IMR-90 (cell line): ENCODE results near the gene ZNF385B. TPM values are rescaled to one million over a fixed set of nuclear protein-coding genes. Genes with fewer than 3 reads are reported as not detected.
"Not testable (repeated sequence)": the region's sequence is repeated elsewhere in the genome, so short reads cannot be mapped to it uniquely, and the experiment has no call there.

ENCODE experiments used
- ATAC-seq: fragments of 200-7000 bp; cut with Tn5 transposase; 2 replicates; pipeline ENCODE4 v1.9.1; 2020; ENCODE audit warnings: low read depth, mild to moderate bottlenecking, moderate library complexity
- BruUV-seq: library from RNA; stranded (reverse); fragments of 400-500 nt; replicated peaks from 2 replicates; lab custom pipeline; 2021; lab: Mats Ljungman, UMichigan
- CTCF ChIA-PET: fragments of 300-600 bp; formaldehyde crosslinking; extraction: SDS; loops from one replicate; lab custom pipeline; 2021; ENCODE audit warnings: antibody characterized with exemption; lab: Yijun Ruan, JAX
- POLR2A ChIA-PET: fragments of 300-600 bp; sonication (Branson Sonifier 250); formaldehyde crosslinking; loops from one replicate; lab custom pipeline; 2022; ENCODE audit warnings: antibody characterized with exemption; ENCODE audit not compliant: unreplicated experiment; lab: Charles Lee
- DNase-seq: peaks from one replicate; pipeline ENCODE4 v3.0.0; 2013
- H2AFZ ChIP-seq: replicated peaks from 2 replicates; pipeline ENCODE3; 2013; ENCODE audit warnings: low read length, mild to moderate bottlenecking; ENCODE audit not compliant: poor library complexity
- H2AK5ac ChIP-seq: 2 replicates; pipeline ENCODE4 v1.6.1; 2013; ENCODE audit warnings: low read depth, low read length, inconsistent platforms
- H2AK9ac ChIP-seq: replicated peaks from 2 replicates; pipeline ENCODE3; 2013; ENCODE audit warnings: mild to moderate bottlenecking, low read depth, low read length, moderate library complexity; ENCODE audit not compliant: poor library complexity
- H2BK120ac ChIP-seq: 2 replicates; pipeline ENCODE4 v1.6.1; 2013; ENCODE audit warnings: low read depth, low read length, inconsistent platforms
- H2BK15ac ChIP-seq: 3 replicates; pipeline ENCODE4 v1.6.1; 2013; ENCODE audit warnings: low read depth, low read length, inconsistent platforms
- H2BK20ac ChIP-seq: 2 replicates; pipeline ENCODE4 v1.6.1; 2013; ENCODE audit warnings: low read depth, mild to moderate bottlenecking, inconsistent platforms, low read length, moderate library complexity
- H2BK5ac ChIP-seq: 2 replicates; pipeline ENCODE4 v1.6.1; 2013; ENCODE audit warnings: mild to moderate bottlenecking, low read depth, low read length, inconsistent platforms; ENCODE audit not compliant: poor library complexity, severe bottlenecking
- H3K14ac ChIP-seq: replicated peaks from 2 replicates; pipeline ENCODE4 v1.6.1; 2013; ENCODE audit warnings: low read depth, low read length, inconsistent platforms
- H3K18ac ChIP-seq: 2 replicates; pipeline ENCODE4 v1.6.1; 2013; ENCODE audit warnings: low read depth, low read length, control low read depth
- H3K23ac ChIP-seq: 2 replicates; pipeline ENCODE4 v1.6.1; 2013; ENCODE audit warnings: low read depth, low read length, inconsistent platforms
- H3K27ac ChIP-seq: 2 replicates; pipeline ENCODE4 v1.5.1; 2013; ENCODE audit warnings: mild to moderate bottlenecking, control low read depth, low read length; ENCODE audit not compliant: insufficient read depth
- H3K27me3 ChIP-seq: 2 replicates; pipeline ENCODE4 v1.6.1; 2013; ENCODE audit warnings: low read length; ENCODE audit not compliant: control insufficient read depth, insufficient read depth
- H3K36me3 ChIP-seq: 2 replicates; pipeline ENCODE4 v1.6.1; 2013; ENCODE audit warnings: low read length, mixed read lengths; ENCODE audit not compliant: control insufficient read depth, insufficient read depth
- H3K4ac ChIP-seq: 2 replicates; pipeline ENCODE4 v1.6.1; 2013; ENCODE audit warnings: low read depth, low read length, inconsistent platforms
- H3K4me1 ChIP-seq: 2 replicates; pipeline ENCODE4 v1.6.1; 2013; ENCODE audit warnings: low read length, mixed read lengths; ENCODE audit not compliant: control insufficient read depth, insufficient read depth
- H3K4me2 ChIP-seq: 2 replicates; pipeline ENCODE4 v1.6.1; 2013; ENCODE audit warnings: low read depth, mild to moderate bottlenecking, control low read depth, low read length, moderate library complexity
- H3K4me3 ChIP-seq: 2 replicates; pipeline ENCODE4 v1.5.1; 2013; ENCODE audit warnings: low read depth, mild to moderate bottlenecking, control low read depth, low read length, moderate library complexity; ENCODE audit not compliant: insufficient read depth
- H3K56ac ChIP-seq: 2 replicates; pipeline ENCODE4 v1.6.1; 2013; ENCODE audit warnings: low read length, inconsistent platforms; ENCODE audit not compliant: insufficient read depth; ENCODE audit errors: extremely low read depth
- H3K79me1 ChIP-seq, 2 experiments: 2 replicates each; pipeline ENCODE4 v1.6.1; 2013; ENCODE audit warnings: low read length in 2 of 2, inconsistent platforms in 1 of 2, low read depth in 1 of 2
- H3K9ac ChIP-seq: 2 replicates; pipeline ENCODE4 v1.6.1; 2013; ENCODE audit warnings: low read depth, low read length, control low read depth
- H3K9me1 ChIP-seq: 2 replicates; pipeline ENCODE4 v1.6.1; 2013; ENCODE audit warnings: low read length, inconsistent platforms; ENCODE audit not compliant: insufficient read depth
- H3K9me3 ChIP-seq: 2 replicates; pipeline ENCODE4 v1.6.1; 2013; ENCODE audit warnings: low read length; ENCODE audit not compliant: control insufficient read depth, insufficient read depth
- H4K20me1 ChIP-seq: 2 replicates; pipeline ENCODE4 v1.6.1; 2013; ENCODE audit warnings: low read length, inconsistent platforms; ENCODE audit not compliant: insufficient read depth
- H4K5ac ChIP-seq: 2 replicates; pipeline ENCODE4 v1.6.1; 2013; ENCODE audit warnings: mild to moderate bottlenecking, low read depth, low read length, control low read depth
- H4K8ac ChIP-seq, 2 experiments: 2 replicates each; pipeline ENCODE4 v1.6.1; 2013; ENCODE audit warnings: low read depth in 2 of 2, low read length in 2 of 2, control low read depth in 1 of 2, inconsistent platforms in 1 of 2
- H4K91ac ChIP-seq: 2 replicates; pipeline ENCODE4 v1.6.1; 2013; ENCODE audit warnings: low read depth, low read length, inconsistent platforms; ENCODE audit not compliant: insufficient read depth
- POLR2A ChIP-seq: IDR thresholded peaks from 2 replicates; pipeline ENCODE4 v1.6.1; 2012; ENCODE audit warnings: mild to moderate bottlenecking, low read depth, low read length
- WGBS, 2 experiments: methylation state at CpG; one replicate each; pipeline versions ENCODE4 v1.1.5 to v1.1.7; 2013; ENCODE audit warnings: missing lambda C conversion rate in 2 of 2; ENCODE audit not compliant: insufficient read length in 1 of 2; ENCODE audit errors: extremely low coverage in 2 of 2; 5-methylcytosine and 5-hydroxymethylcytosine counted together
- dilution Hi-C: fragments of 300-500 bp; cut with HindIII; formaldehyde crosslinking; loops from one replicate; pipeline ENCODE4 v1.14.3; 2018; ENCODE audit warnings: low sequenced_read_pairs; ENCODE audit not compliant: unreplicated experiment
- in situ Hi-C: fragments of 300-500 bp; cut with MboI; formaldehyde crosslinking; loops from 3 replicates; pipeline ENCODE4 v1.14.3; 2019; ENCODE audit warnings: low sequenced_read_pairs, inconsistent platforms, mixed read lengths
- intact Hi-C: fragments of 100-400 bp; cut with micrococcal nuclease; formaldehyde crosslinking; loops from 2 replicates; pipeline ENCODE4 v1.10.0; 2022
- polyA plus RNA-seq, 3 experiments: library from polyadenylated mRNA; depleted of rRNA; stranded (reverse); fragments of >200 nt; gene quantifications; 2 replicates each; pipeline ENCODE4 v1.2.3, GENCODE V29; 2012; ENCODE audit warnings: low replicate concordance in 1 of 3
- total RNA-seq: library from RNA; depleted of rRNA; stranded (reverse); fragments of >200 nt; gene quantifications from 2 replicates; pipeline ENCODE4 v1.2.3, GENCODE V29; 2012

The ZNF385B gene
- total and polyA plus RNA-seq, 2 of the 4 experiments (the other 2 are of a cell fraction): not detected

GRCh38 chr2:179636100-179636980, 225.1 kb downstream of the ZNF385B start:
- Histone ChIP-seq H3K9ac (no peak overlapping the region), H3K4me1 (no peaks in the 10 kb centered on the region), H2BK5ac (no peak overlapping the region), H3K79me1 (no peaks in the 10 kb centered on the region), H2BK120ac (no peak overlapping the region), H4K8ac (no peak overlapping the region), H2BK15ac (no peak overlapping the region), H2AFZ (no peak overlapping the region), H2AK9ac (no peak overlapping the region), H3K18ac (no peak overlapping the region), H4K5ac (no peak overlapping the region), H3K9me1 (no peaks in the 10 kb centered on the region), H3K27me3 (no peaks in the 10 kb centered on the region), H4K91ac (no peak overlapping the region), H3K9me3 (no peaks in the 10 kb centered on the region), H4K20me1 (no peaks in the 10 kb centered on the region), H3K23ac (no peak overlapping the region), H2AK5ac (no peak overlapping the region), H3K56ac (no peak overlapping the region), H3K36me3 (no peaks in the 10 kb centered on the region), H3K27ac (no peak overlapping the region), H3K14ac (no peak overlapping the region), H2BK20ac (no peak overlapping the region), H3K4me2 (no peak overlapping the region), H3K4ac (no peak overlapping the region), H3K4me3 (no peak overlapping the region)
- no CpG with 5 or more reads among the region's 6 CpGs for WGBS, 2 experiments
- dilution Hi-C loops: no loop called here
- BruUV-seq: no TSS peak
- TF ChIP-seq POLR2A: no peak
- ChIA-PET CTCF (interaction anchor here (0.6 to 0.9 kb wide), 2 partner anchors 10 to 14 kb away, joined by 3 read pairs; no protein-coding TSS in a partner anchor), POLR2A (no interaction called here)
- in situ Hi-C loops: no loop called here
- no peak for ATAC-seq
- no peak for DNase-seq
- intact Hi-C loops: no loop called here

GRCh38 chr2:179631769-179632385, 229.5 kb downstream of the ZNF385B start:
- H3K36me3 ChIP-seq, H2BK120ac ChIP-seq, BruUV-seq, H3K79me1 ChIP-seq, ATAC-seq, H3K9ac ChIP-seq, H2AFZ ChIP-seq, H2AK9ac ChIP-seq, intact Hi-C loops, H2BK5ac ChIP-seq, H2BK15ac ChIP-seq, H3K9me1 ChIP-seq, DNase-seq, H3K4me3 ChIP-seq, H3K18ac ChIP-seq, H3K56ac ChIP-seq, H3K23ac ChIP-seq, H3K27ac ChIP-seq, CTCF ChIA-PET, H3K14ac ChIP-seq, H4K8ac ChIP-seq, H4K5ac ChIP-seq, H2BK20ac ChIP-seq, POLR2A ChIA-PET, H3K4me2 ChIP-seq, H3K27me3 ChIP-seq, H3K4ac ChIP-seq, H3K4me1 ChIP-seq, H4K20me1 ChIP-seq, H2AK5ac ChIP-seq, in situ Hi-C loops, H4K91ac ChIP-seq, dilution Hi-C loops, H3K9me3 ChIP-seq: not testable (repeated sequence)
- WGBS, 2 experiments: no CpG with 5 or more reads among the region's 2 CpGs
